ENCODE data around the gene TNK1.
A peak's percentile ranks its signal among the peaks of the same experiment; 100 is the strongest.
"Not testable (repeated sequence)": the region's sequence is repeated elsewhere in the genome, so short reads cannot be mapped to it uniquely, and the experiment has no call there.

The TNK1 gene

DNA sequence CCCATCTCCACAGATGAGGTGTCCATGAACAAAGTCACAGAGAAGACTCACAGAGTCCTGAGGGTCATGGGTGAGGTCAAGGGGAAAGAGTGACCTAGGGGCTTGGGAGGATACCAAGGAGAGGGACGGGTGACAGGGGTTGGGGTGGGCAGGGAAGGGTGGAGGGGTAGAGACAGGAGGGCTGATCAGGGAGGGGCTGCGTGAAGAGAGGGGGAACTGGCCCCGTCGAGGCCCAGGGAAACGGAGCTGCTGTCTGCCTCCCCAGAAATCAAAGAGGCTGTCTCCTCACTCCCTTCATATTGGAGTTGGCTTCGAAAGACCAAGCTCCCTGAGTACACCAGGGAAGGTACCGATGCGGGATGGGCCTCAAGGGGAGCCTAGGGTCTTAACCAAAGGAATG is 25.3 kb upstream of the TNK1 start:
- DNase-seq: no peak

DNA sequence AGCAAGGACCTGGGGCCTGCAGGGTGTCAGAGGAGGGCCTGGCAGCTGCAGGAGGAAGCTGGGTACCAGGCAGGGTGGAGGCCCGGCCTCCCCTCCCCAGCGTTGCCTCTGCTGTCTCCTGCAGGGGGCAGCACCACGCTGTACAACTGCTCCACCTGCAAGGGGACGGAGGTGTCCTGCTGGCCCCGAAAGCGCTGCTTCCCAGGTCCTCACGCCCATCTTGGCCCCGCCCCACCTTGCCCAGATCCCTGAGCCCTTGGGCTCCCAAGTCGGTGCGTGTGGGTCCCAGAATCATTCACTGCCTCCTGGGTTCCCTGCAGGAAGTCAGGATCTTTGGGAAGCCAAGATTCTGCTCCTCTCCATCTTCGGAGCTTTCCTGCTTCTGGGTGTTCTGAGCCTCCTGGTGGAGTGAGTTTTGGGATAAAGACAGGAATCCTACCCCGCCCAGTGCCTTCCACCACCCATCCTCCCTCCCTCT is 24.8 kb upstream of the TNK1 start:
- DNase-seq: peak; percentile 84

DNA sequence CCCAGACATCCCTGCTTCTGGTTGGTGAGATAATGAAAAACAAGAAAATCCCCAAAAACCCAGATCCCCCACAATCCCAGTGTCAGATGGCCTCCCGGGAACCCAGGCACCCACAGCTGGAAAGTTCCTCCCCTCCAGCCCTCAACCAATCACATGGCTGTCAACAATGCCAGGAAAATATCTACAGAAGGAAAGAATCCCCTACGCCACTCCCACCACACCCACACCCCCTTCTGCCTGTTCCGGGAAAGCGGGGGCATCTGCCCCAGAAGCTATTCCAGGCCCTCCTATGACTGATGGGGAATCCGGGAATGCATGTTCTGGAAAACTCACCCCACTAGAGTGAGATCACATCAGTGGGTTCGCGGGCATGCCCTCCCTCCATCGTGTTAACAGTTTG is 24.1 kb upstream of the TNK1 start:
- no peak for DNase-seq

DNA sequence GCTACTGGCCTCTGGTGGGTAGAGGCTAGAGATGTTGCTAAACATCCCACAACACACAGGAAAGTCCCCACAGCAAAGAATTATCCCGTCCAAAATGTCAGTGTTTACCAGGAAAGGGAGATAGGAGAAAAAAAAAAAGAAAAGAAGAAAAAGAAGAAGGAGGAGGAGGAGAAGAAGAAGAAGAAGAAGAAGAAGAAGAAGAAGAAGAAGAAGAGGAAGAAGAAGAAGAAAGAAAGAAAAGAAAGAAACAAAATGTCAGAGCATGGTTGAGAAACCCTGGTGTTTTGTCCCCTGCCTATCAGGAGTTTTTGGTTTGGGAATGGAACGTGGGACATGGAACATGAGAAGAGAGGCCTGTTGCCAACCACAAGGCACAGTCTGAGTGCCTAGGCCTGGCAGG is 23.5 kb upstream of the TNK1 start:
- DNase-seq: no peak

DNA sequence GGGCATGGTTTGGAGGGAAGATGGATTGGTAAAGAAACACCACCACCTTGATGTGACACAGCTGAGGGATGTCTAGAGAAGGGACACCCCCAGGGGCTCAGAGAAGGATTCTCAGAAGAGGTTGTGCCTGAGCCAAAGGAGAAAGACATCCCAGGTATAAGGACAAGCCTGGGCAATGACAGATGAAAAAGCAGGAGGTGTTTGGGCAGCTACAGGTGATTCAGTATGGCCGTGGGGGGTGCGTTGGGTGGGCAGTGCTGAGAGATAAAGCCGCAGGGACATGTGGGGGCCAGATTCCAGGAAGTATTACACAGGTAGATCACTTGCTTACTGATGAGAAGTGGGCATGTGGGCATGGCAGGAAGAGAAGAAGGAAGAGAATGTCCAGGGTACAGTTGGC is 19.0 kb upstream of the TNK1 start:
- no peak for DNase-seq

DNA sequence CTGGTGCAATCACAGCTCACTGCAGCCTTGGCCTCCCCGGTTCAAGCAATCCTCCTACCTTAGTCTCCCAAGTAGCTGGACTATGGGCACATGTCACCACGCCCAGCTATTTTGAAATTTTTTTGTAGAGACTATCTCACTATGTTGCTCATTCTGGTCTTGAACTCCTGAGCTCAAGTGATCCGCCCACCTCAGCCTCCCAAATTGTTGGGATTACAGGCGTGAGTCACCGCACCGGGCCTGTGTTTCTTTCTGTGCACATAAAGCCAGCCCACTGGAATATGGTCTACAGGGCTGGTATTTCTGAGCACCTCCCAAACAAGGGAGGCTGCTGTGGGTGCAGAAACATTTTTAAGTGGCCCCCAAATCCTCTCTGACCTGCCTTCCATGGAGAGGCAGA is 17.6 kb upstream of the TNK1 start:
- no peak for DNase-seq

DNA sequence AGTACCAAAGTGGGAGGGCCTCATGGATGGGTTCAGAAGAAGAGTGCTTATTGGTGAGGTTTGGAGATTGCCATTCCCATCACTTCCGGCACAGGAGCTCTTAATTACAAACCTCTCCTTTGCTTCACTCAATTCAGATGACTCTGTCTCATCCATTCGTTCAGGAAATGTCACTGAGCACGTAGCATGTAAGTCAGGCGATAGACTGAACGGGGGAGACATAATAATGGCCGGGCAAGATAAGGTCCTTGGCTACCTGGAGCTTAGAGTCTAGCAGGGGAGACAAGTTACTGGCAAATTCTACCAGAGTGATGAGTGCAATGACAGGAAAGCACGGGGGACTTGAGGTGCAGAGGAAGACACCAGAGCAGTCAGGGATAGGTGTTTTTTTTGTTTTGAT is 14.9 kb upstream of the TNK1 start:
- DNase-seq: not testable (repeated sequence)

GRCh38 chr17:7367083-7367482 is 13.8 kb upstream of the TNK1 start:
- DNase-seq: no peak

DNA sequence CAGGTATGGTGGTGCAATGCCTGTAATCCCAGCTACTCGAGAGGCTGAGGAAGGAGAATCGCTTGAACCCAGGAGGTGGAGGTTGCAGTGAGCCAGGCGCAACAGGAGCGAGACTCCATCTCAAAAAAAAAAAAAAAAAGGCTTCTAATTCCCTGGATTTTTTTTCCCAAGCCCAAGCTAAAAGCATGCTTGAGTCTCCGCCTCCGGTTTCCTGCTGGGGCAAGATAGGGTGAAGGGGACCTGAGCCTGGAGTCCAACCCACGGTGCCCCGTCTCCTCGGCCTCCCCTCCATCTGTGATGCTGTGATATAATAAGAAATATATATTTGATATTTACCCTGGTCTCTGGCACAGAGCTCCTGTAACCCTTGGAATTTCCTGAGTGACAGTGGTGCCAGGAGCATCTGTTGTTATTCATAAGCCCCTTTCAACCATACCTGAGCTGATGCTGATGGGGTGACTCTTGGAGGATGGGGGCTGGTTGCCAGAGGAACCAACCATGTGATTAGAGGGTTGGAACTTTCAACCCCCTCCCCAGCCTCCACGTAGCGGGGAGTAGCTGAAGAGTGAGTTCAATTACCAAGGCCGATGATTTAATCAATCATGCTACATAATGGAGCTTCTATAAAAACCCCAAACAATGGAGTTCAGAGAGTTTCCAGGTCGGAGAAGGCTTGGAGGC is 12.8 kb upstream of the TNK1 start:
- no peak for DNase-seq

- not testable (repeated sequence) for DNase-seq
Observed at GRCh38 chr17:7368599-7368994, 12.3 kb upstream of the TNK1 start.

- DNase-seq: no peak
Observed at GRCh38 chr17:7369825-7370224, 11.1 kb upstream of the TNK1 start.

DNA sequence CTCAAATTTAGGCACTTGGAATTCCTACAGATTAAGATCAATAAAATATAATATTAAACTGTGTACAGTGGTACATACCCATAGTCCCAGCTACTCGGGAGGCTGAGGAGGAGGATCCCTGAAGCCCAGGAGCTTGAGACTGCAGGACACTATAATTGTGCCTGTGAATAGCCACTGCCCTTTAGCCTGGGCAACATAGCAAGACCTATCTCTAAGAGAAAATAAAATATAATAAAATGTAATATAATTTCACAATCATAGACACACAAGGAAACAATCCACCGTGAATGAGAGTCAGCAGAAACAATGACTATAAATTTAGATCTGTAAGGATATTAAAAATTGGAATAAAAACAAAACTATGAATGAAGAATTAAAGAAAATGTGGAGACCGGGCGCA is 10.0 kb upstream of the TNK1 start:
- no peak for DNase-seq

DNA sequence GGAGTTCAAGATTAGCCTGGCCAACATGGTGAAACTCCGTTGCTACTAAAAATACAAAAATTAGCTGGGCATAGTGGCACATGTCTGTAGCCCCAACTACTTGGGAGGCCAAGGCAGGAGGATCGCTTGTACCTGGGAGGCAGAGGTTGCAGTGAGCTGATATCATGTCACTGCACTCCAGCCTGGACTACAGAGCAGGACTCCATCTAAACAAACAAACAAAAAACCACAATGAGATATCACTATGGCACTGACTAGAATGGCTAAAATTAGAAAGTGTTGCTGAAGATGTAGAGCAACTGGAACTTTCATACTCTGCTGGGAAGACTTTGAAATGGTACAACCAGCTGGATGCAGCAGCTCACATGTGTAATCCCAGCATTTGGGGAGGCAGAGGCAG is 6.5 kb upstream of the TNK1 start:
- DNase-seq: no peak

- DNase-seq: no peak
Observed at GRCh38 chr17:7379134-7379533, 1.8 kb upstream of the TNK1 start.

- no peak for DNase-seq
Observed at GRCh38 chr17:7380321-7380720, 568 bp upstream of the TNK1 start.

- no peak for DNase-seq
Observed at GRCh38 chr17:7382901-7383300, 2.0 kb downstream of the TNK1 start.

GRCh38 chr17:7383371-7383741 is 2.5 kb downstream of the TNK1 start:
- no peak for DNase-seq

DNA sequence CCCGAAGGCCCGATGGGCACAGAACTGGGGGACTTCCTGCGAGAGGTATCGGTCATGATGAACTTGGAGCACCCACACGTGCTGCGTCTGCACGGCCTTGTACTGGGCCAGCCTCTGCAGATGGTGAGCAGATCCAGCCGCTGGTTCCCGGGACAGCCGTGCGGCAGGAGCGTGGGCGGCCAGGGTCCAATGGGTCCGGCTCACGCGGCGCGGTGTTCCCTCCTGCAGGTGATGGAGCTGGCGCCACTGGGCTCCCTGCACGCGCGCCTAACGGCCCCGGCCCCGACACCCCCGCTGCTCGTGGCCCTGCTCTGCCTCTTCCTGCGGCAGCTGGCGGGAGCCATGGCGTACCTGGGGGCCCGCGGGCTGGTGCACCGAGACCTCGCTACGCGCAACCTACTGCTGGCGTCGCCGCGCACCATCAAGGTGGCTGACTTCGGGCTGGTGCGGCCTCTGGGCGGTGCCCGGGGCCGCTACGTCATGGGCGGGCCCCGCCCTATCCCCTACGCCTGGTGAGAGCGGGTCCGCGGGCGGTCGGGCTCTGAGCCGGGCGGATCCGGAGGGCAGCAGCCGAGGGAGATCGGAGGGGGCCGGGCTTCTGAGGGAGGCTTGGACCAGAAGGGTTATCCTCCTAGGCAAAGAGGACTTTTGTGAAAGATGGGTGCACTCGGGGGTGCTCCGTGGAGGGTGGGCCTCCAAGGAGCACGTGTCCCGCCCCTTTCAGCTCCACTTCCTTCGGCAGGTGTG is 3.0 kb downstream of the TNK1 start:
- DNase-seq: peak; percentile 76

DNA sequence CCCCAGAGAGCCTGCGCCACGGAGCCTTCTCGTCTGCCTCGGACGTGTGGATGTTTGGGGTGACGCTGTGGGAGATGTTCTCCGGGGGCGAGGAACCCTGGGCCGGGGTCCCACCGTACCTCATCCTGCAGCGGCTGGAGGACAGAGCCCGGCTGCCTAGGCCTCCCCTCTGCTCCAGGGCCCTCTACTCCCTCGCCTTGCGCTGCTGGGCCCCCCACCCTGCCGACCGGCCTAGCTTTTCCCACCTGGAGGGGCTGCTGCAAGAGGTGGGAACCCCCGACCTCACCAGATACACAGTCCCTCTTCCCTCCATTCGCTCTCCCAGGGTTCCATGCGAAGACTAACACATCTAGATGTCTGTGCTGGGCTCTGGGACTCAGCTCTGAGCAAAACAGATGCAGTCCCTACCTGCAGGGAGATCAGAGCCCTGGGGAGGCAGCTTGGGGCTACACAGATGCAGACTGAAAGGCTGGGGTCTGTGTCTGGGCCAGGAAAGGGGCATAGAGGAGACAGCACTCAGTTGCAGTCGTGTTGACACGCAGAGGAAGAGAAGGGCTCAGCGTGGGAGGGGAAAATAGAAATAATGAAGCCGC is 3.7 kb downstream of the TNK1 start:
- DNase-seq: no peak

GRCh38 chr17:7388856-7389255 is 8.0 kb downstream of the TNK1 start:
- no peak for DNase-seq

GRCh38 chr17:7389924-7390910 is 9.3 kb downstream of the TNK1 start:
- DNase-seq: no peak

DNA sequence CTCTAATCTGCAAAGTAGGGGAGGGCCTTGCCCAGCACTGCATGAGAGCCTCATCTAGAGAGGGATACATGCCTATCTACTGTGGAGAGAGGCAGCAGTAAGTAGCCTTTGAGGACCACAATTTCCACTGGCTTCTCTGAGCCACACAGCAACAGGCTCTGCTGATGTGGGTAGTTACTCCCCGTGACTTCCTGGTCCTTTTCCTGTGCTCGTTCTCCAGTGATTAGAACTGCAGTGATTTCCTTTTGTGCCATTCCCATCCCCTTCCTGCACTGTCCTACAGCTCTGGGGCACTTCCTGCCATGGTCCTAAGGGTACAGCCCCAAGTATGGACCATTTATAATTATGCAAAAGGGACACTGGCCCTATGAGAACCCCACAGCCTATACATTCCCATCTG is 10.4 kb downstream of the TNK1 start:
- no peak for DNase-seq
